Astrocyte (in vitro differentiated cells and primary cell): Measurements from ENCODE around the gene CDK16.

Experiments used
- CTCF ChIP-seq: IDR thresholded peaks from 2 replicates; pipeline ENCODE4 v1.5.1; 2011; ENCODE audit warnings: low read depth, mild to moderate bottlenecking, inconsistent platforms, low read length, moderate library complexity; ENCODE audit not compliant: insufficient read depth
- EZH2 ChIP-seq: IDR thresholded peaks from 2 replicates; pipeline ENCODE4 v1.6.1; 2012; ENCODE audit warnings: mild to moderate bottlenecking, low read length, inconsistent platforms; ENCODE audit not compliant: insufficient read depth

- no peak for TF ChIP-seq EZH2
- no peak for TF ChIP-seq CTCF
These were observed 46.1 kb downstream of the CDK16 start for GRCh38 chrX:47264483-47265173.
